CD14-positive monocyte (primary cell): ENCODE measurements around the gene STK32B. TPM values are rescaled to one million over a fixed set of nuclear protein-coding genes. Genes with fewer than 3 reads are reported as not detected.

Source experiments
- DNase-seq, 3 donors: peaks; one replicate each; pipeline ENCODE4 v3.0.0-alpha.2; 2011 to 2022
- H2AFZ ChIP-seq: 2 replicates; pipeline ENCODE4 v1.6.0; 2012; ENCODE audit warnings: mild to moderate bottlenecking, low read depth, low read length, inconsistent platforms; ENCODE audit not compliant: insufficient read depth, poor library complexity, severe bottlenecking
- H3K27ac ChIP-seq, 2 donors: 1 replicate in 1 of 2; 2 replicates in 1 of 2; pipeline ENCODE4 v1.5.1; 2012 to 2013; ENCODE audit warnings: low read length in 2 of 2, control low read depth in 1 of 2, inconsistent platforms in 1 of 2, low read depth in 1 of 2, mild to moderate bottlenecking in 1 of 2
- H3K27me3 ChIP-seq, 2 donors: one replicate each; pipeline versions ENCODE4 v1.6.0 to v1.6.1; 2011 to 2013; ENCODE audit warnings: low read length in 2 of 2; ENCODE audit not compliant: control insufficient read depth in 2 of 2, insufficient read depth in 2 of 2
- H3K36me3 ChIP-seq, 2 donors: replicated peaks in 1 of 2; 1 replicate in 1 of 2; 2 replicates in 1 of 2; pipeline versions ENCODE4 v1.5.1 to v1.6.1; 2012 to 2013; ENCODE audit warnings: low read length in 2 of 2, control low read depth in 1 of 2, inconsistent platforms in 1 of 2, mild to moderate bottlenecking in 1 of 2; ENCODE audit not compliant: insufficient read depth in 2 of 2, control insufficient read depth in 1 of 2
- H3K4me1 ChIP-seq, 2 donors: 1 replicate in 1 of 2; 2 replicates in 1 of 2; pipeline versions ENCODE4 v1.5.1 to v1.6.1; 2012 to 2013; ENCODE audit warnings: low read length in 2 of 2, control low read depth in 1 of 2, inconsistent platforms in 1 of 2, mild to moderate bottlenecking in 1 of 2, moderate library complexity in 1 of 2; ENCODE audit not compliant: insufficient read depth in 2 of 2, control insufficient read depth in 1 of 2
- H3K4me2 ChIP-seq: replicated peaks from 2 replicates; pipeline ENCODE3; 2012; ENCODE audit warnings: low read length, moderate library complexity, mild to moderate bottlenecking; ENCODE audit not compliant: poor library complexity, severe bottlenecking; ENCODE audit errors: extremely low read depth
- H3K4me3 ChIP-seq, 3 experiments: fragments of 200-600 bp in 1 of 3; sonication (generic) in 1 of 3; replicated peaks in 1 of 3; 1 replicate in 2 of 3; 2 replicates in 1 of 3; pipeline ENCODE4 v1.5.1; 2011 to 2013; ENCODE audit warnings: low read length in 3 of 3, mild to moderate bottlenecking in 3 of 3, control low read depth in 2 of 3, low read depth in 2 of 3, inconsistent platforms in 1 of 3, moderate library complexity in 1 of 3
- H3K79me2 ChIP-seq: 2 replicates; pipeline ENCODE4 v1.6.0; 2012; ENCODE audit warnings: mild to moderate bottlenecking, control low read depth, inconsistent platforms, low read length, moderate library complexity; ENCODE audit not compliant: insufficient read depth
- H3K9ac ChIP-seq: 2 replicates; pipeline ENCODE4 v1.6.0; 2017; ENCODE audit warnings: low read length, mild to moderate bottlenecking; ENCODE audit not compliant: insufficient read depth, poor library complexity, severe bottlenecking
- H3K9me3 ChIP-seq, 2 donors: replicated peaks in 1 of 2; 1 replicate in 1 of 2; 2 replicates in 1 of 2; pipeline versions ENCODE4 v1.5.1 to v1.6.1; 2012 to 2013; ENCODE audit warnings: low read length in 2 of 2, control low read depth in 1 of 2; ENCODE audit not compliant: control insufficient read depth in 1 of 2, insufficient read depth in 1 of 2
- H4K20me1 ChIP-seq: 2 replicates; pipeline ENCODE4 v1.6.0; 2012; ENCODE audit warnings: mild to moderate bottlenecking, low read length, control low read depth, moderate library complexity; ENCODE audit not compliant: insufficient read depth
- H3K27ac Mint-ChIP-seq, 7 donors: one replicate each; pipeline ENCODE4 v1.8.0; 2020; ENCODE audit warnings: mild to moderate bottlenecking in 7 of 7, mixed read lengths in 7 of 7, moderate library complexity in 6 of 7, inconsistent platforms in 2 of 7
- H3K27me3 Mint-ChIP-seq, 3 donors: one replicate each; pipeline ENCODE4 v1.8.0; 2021 to 2022; ENCODE audit warnings: low read depth in 3 of 3, mild to moderate bottlenecking in 3 of 3, mixed read lengths in 3 of 3, moderate library complexity in 3 of 3, inconsistent platforms in 1 of 3
- H3K36me3 Mint-ChIP-seq, 2 donors: one replicate each; pipeline ENCODE4 v1.8.0; 2020; ENCODE audit warnings: mixed read lengths in 2 of 2, inconsistent platforms in 1 of 2, mild to moderate bottlenecking in 1 of 2
- H3K4me1 Mint-ChIP-seq: one replicate; pipeline ENCODE4 v1.8.0; 2020; ENCODE audit warnings: mild to moderate bottlenecking, mixed read lengths
- H3K4me3 Mint-ChIP-seq, 2 donors: one replicate each; pipeline ENCODE4 v1.8.0; 2020; ENCODE audit warnings: mild to moderate bottlenecking in 2 of 2, mixed read lengths in 2 of 2, moderate library complexity in 1 of 2
- H3K9me3 Mint-ChIP-seq, 7 donors: one replicate each; pipeline ENCODE4 v1.8.0; 2020 to 2022; ENCODE audit warnings: mixed read lengths in 7 of 7, mild to moderate bottlenecking in 6 of 7, moderate library complexity in 6 of 7, inconsistent platforms in 2 of 7
- CTCF ChIP-seq: fragments of 200-600 bp; IDR thresholded peaks from one replicate; pipeline ENCODE4 v1.8.0; 2022; ENCODE audit warnings: antibody characterized with exemption, mild to moderate bottlenecking
- WGBS: methylation state at CpG from one replicate; pipeline ENCODE4 v1.1.5; 2013; ENCODE audit warnings: missing lambda C conversion rate; ENCODE audit not compliant: insufficient coverage; 5-methylcytosine and 5-hydroxymethylcytosine counted together
- intact Hi-C, 2 donors: fragments of 100-400 bp; cut with micrococcal nuclease; formaldehyde crosslinking; loops; one replicate each; pipeline versions ENCODE4 v1.15.0 to v1.15.1; 2023
- polyA plus RNA-seq, 3 donors: library from polyadenylated mRNA; depleted of rRNA in 1 of 3; unstranded in 2 of 3; stranded (reverse) in 1 of 3; fragments of 300-500 nt in 2 of 3; fragments of >200 nt in 1 of 3; fragmentation: Illumina TruSeq in 2 of 3; gene quantifications; 1 replicate in 2 of 3; 2 replicates in 1 of 3; pipeline ENCODE4 v1.2.3, GENCODE V29; 2012 to 2021

Gene STK32B
- polyA plus RNA-seq, 3 donors = 0.61 to 1.7 (median 0.75) TPM

DNA sequence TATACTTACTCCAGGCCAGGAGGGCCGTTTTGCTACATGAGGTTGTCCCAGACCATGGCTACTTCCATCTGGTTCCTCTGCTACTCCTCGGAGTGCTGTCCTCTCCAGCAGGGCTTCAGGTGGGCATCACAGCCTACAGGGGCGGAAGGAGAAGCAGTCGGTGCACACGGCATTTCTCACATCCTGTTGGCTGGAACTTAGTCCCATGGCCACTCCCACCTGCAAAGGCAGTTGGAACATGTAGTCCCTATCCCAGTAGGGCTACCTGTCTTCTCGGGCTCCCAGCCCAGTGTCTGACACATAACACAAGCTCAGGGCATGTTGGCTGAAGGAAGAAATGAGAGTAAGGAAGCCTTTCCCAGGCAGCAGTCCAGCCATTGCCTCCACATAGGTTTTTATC, 7.7 kb upstream of the STK32B start:
- Histone ChIP-seq H3K79me2 (peaks cover 19% of the 10 kb centered on the region), H3K9ac (no peak overlapping the region), H3K27me3 (no peaks in the 10 kb centered on the region), H3K27ac (peak overlapping the region in 1 of 2 donors; percentile 75), H3K4me1 (peaks cover 64 to 68% of the 10 kb centered on the region in 2 donors), H3K4me3 (peak overlapping the region in 1 of 3 experiments; percentile 62), H3K4me2 (peak overlapping the region; percentile 29), H3K36me3 (no peaks in the 10 kb centered on the region), H3K9me3 (no peaks in the 10 kb centered on the region), H4K20me1 (no peaks in the 10 kb centered on the region), H2AFZ (peak overlapping the region; percentile 48)
- DNase-seq = no peak
- peak overlapping the region in 1 of 2 donors; percentile 60 for H3K4me3 Mint-ChIP-seq
- intact Hi-C loops = no loop called here
- peak overlapping the region in 2 of 7 donors; percentile 15 to 20 for H3K27ac Mint-ChIP-seq
- peaks cover 0 to 4% (median 0%) of the 10 kb centered on the region in 7 donors for H3K9me3 Mint-ChIP-seq
- no peaks in the 10 kb centered on the region for H3K27me3 Mint-ChIP-seq
- H3K36me3 Mint-ChIP-seq = peaks cover 3 to 7% of the 10 kb centered on the region in 2 donors
- WGBS = 35% methylated on average over 6 of the region's 6 CpGs
- TF ChIP-seq CTCF = no peak
- peaks cover 77% of the 10 kb centered on the region for H3K4me1 Mint-ChIP-seq

DNA sequence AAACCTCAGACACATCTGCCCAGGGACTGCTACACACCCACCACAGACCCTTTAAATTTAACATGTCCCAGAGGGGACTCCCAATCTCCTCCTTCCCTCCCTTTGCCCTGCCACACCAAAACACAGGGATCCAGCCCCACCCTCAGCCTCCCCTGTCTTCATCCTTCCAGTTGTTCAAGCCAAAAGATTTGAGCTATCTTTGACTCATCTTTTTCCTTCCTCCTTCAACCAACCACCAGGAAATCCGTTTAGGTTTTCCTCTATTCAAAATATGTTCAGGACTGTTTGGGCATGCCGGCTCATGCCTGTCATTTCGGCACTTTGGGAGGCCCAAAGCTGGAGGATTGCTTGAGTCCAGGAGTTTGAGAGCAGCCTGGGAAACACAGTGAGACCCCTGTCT, 6.9 kb upstream of the STK32B start:
- Histone ChIP-seq H3K27ac (peak overlapping the region; percentile 70 to 75), H3K4me3 (peak overlapping the region in 1 of 3 experiments; percentile 62), H3K9me3 (no peaks in the 10 kb centered on the region), H3K4me2 (peak overlapping the region; percentile 74), H3K27me3 (no peaks in the 10 kb centered on the region), H3K9ac (no peak overlapping the region), H3K4me1 (peaks cover 57 to 61% of the 10 kb centered on the region in 2 donors), H2AFZ (no peak overlapping the region), H4K20me1 (no peaks in the 10 kb centered on the region), H3K36me3 (no peaks in the 10 kb centered on the region), H3K79me2 (peaks cover 19% of the 10 kb centered on the region)
- WGBS = 0% methylated on average over 3 of the region's 3 CpGs
- intact Hi-C loops = no loop called here
- Mint-ChIP-seq H3K27ac (peak overlapping the region; percentile 72 to 93 (median 88)), H3K4me1 (peaks cover 73% of the 10 kb centered on the region), H3K9me3 (peaks cover 0 to 4% (median 0%) of the 10 kb centered on the region in 7 donors), H3K27me3 (peaks cover 0 to 2% (median 0%) of the 10 kb centered on the region in 3 donors), H3K36me3 (peaks cover 3 to 7% of the 10 kb centered on the region in 2 donors), H3K4me3 (peak overlapping the region; percentile 12 to 72)
- no peak for TF ChIP-seq CTCF
- DNase-seq = no peak
